HepG2 (cell line): ENCODE measurements around the gene FAM169A. TPM values are rescaled to one million over a fixed set of nuclear protein-coding genes. Genes with fewer than 3 reads are reported as not detected.
A peak's percentile ranks its signal among the peaks of the same experiment; 100 is the strongest.

Experiments
- AGO1 ChIP-seq: fragments of 200-400 bp; formaldehyde crosslinking; IDR thresholded peaks from 2 replicates; pipeline ENCODE4 v1.6.1; 2017; ENCODE audit warnings: mild to moderate bottlenecking, low read depth, low read length, moderate library complexity; ENCODE audit not compliant: poor library complexity, severe bottlenecking
- DNMT1 ChIP-seq: sonication (generic); formaldehyde crosslinking; IDR thresholded peaks from 2 replicates; pipeline ENCODE4 v1.5.1; 2020; ENCODE audit warnings: mild to moderate bottlenecking, missing genetic modification reagents
- EZH2 ChIP-seq: conservative IDR thresholded peaks from 2 replicates; pipeline ENCODE4 v1.6.1; 2012; ENCODE audit warnings: mild to moderate bottlenecking, low read depth, low read length, moderate library complexity
- FOXK1 ChIP-seq: sonication (generic); formaldehyde crosslinking; IDR thresholded peaks from 2 replicates; pipeline ENCODE4 v1.4.0; 2020; ENCODE audit warnings: low read depth, missing genetic modification reagents, borderline replicate concordance
- GTF3A ChIP-seq: sonication (generic); formaldehyde crosslinking; conservative IDR thresholded peaks from 2 replicates; pipeline ENCODE4 v1.4.0; 2020; ENCODE audit warnings: mild to moderate bottlenecking, missing genetic modification reagents
- HMG20B ChIP-seq: conservative IDR thresholded peaks from 2 replicates; pipeline ENCODE4 v1.6.1; 2016; ENCODE audit warnings: missing genetic modification reagents, missing compliant biosample characterization
- IRF2 ChIP-seq: IDR thresholded peaks from 2 replicates; pipeline ENCODE4 v1.6.1; 2018; ENCODE audit warnings: missing genetic modification reagents, missing compliant biosample characterization
- MED13 ChIP-seq: sonication (generic); formaldehyde crosslinking; IDR thresholded peaks from 2 replicates; pipeline ENCODE4 v1.5.0; 2020; ENCODE audit warnings: missing genetic modification reagents
- NCOA2 ChIP-seq: sonication (generic); formaldehyde crosslinking; IDR thresholded peaks from 2 replicates; pipeline ENCODE4 v1.8.0; 2022; ENCODE audit warnings: inconsistent platforms
- POGZ ChIP-seq: sonication (generic); formaldehyde crosslinking; IDR thresholded peaks from 2 replicates; pipeline ENCODE4 v1.4.0; 2020; ENCODE audit warnings: mild to moderate bottlenecking, missing genetic modification reagents
- REPIN1 ChIP-seq: sonication (generic); formaldehyde crosslinking; IDR thresholded peaks from 2 replicates; pipeline ENCODE4 v1.8.0; 2022; ENCODE audit warnings: missing genetic modification reagents, low read depth, mild to moderate bottlenecking, borderline replicate concordance
- SP140L ChIP-seq: sonication (generic); formaldehyde crosslinking; IDR thresholded peaks from 2 replicates; pipeline ENCODE4 v1.4.0; 2020; ENCODE audit warnings: missing genetic modification reagents, borderline replicate concordance
- TFE3 ChIP-seq: IDR thresholded peaks from 2 replicates; pipeline ENCODE4 v1.6.1; 2016
- TOE1 ChIP-seq: sonication (generic); formaldehyde crosslinking; IDR thresholded peaks from 2 replicates; pipeline ENCODE4 v1.4.0; 2020; ENCODE audit warnings: mild to moderate bottlenecking, missing genetic modification reagents
- TP53 ChIP-seq: sonication (generic); formaldehyde crosslinking; conservative IDR thresholded peaks from 2 replicates; pipeline ENCODE4 v1.4.0; 2020; ENCODE audit warnings: missing genetic modification reagents
- ZFP91 ChIP-seq: sonication (generic); formaldehyde crosslinking; IDR thresholded peaks from 2 replicates; pipeline ENCODE4 v1.9.0; 2022; ENCODE audit warnings: missing genetic modification reagents, mild to moderate bottlenecking, borderline replicate concordance
- ZNF614 ChIP-seq: IDR thresholded peaks from 2 replicates; pipeline ENCODE4 v1.6.1; 2018; ENCODE audit warnings: missing biosample characterization, missing genetic modification reagents, inconsistent platforms, borderline replicate concordance
- ZNF841 ChIP-seq: sonication (generic); formaldehyde crosslinking; IDR thresholded peaks from 2 replicates; pipeline ENCODE4 v1.8.1; 2023; ENCODE audit warnings: missing genetic modification reagents, borderline replicate concordance
- ZNF883 ChIP-seq: sonication (generic); formaldehyde crosslinking; IDR thresholded peaks from 2 replicates; pipeline ENCODE4 v1.5.1; 2020; ENCODE audit warnings: mild to moderate bottlenecking, missing genetic modification reagents; ENCODE audit errors: not compliant biosample characterization
- polyA plus RNA-seq, 8 experiments: library from polyadenylated mRNA; depleted of rRNA in 3 of 8; stranded (reverse) in 7 of 8; unstranded in 1 of 8; fragments of >200 nt; fragmentation: Illumina TruSeq in 4 of 8; extraction: Trizol in 4 of 8; gene quantifications; 2 replicates each; pipeline versions ENCODE4 v1.2.1 to v1.2.3, GENCODE V29; 2011 to 2016; ENCODE audit warnings: low read depth in 4 of 8, missing spikeins in 1 of 8, mixed read lengths in 1 of 8; ENCODE audit not compliant: insufficient read depth in 1 of 8
- total RNA-seq, 5 experiments: library from RNA; depleted of rRNA; stranded (reverse); fragments of >200 nt; fragmentation: Illumina TruSeq; extraction: Trizol; gene quantifications; 2 replicates each; pipeline ENCODE4 v1.2.3, GENCODE V29; 2016; ENCODE audit warnings: low read depth in 1 of 5
- TF ChIP-seq, protein P1 (sequence below): sonication (generic); formaldehyde crosslinking; IDR thresholded peaks from 2 replicates; pipeline ENCODE4 v1.5.1; 2020; ENCODE audit warnings: missing genetic modification reagents, mild to moderate bottlenecking, borderline replicate concordance
- TF ChIP-seq, protein P2 (sequence below): sonication (generic); formaldehyde crosslinking; IDR thresholded peaks from 2 replicates; pipeline ENCODE4 v1.4.0; 2020; ENCODE audit warnings: low read depth, missing genetic modification reagents

Gene FAM169A
- total and polyA plus RNA-seq, 2 of the 13 experiments (the other 11 are each of a cell fraction or from before 2014, with no cell fraction given), result 21.1 to 110 TPM

GRCh38 chr5:74866596-74867162 is 492 bp upstream of the FAM169A start (continued):
- TF ChIP-seq, protein P1, sequence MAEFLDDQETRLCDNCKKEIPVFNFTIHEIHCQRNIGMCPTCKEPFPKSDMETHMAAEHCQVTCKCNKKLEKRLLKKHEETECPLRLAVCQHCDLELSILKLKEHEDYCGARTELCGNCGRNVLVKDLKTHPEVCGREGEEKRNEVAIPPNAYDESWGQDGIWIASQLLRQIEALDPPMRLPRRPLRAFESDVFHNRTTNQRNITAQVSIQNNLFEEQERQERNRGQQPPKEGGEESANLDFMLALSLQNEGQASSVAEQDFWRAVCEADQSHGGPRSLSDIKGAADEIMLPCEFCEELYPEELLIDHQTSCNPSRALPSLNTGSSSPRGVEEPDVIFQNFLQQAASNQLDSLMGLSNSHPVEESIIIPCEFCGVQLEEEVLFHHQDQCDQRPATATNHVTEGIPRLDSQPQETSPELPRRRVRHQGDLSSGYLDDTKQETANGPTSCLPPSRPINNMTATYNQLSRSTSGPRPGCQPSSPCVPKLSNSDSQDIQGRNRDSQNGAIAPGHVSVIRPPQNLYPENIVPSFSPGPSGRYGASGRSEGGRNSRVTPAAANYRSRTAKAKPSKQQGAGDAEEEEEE (CRISPR knock-in tag), result no peak
- TF ChIP-seq ZNF614 (CRISPR knock-in tag) (peak; percentile 42; the same call in 1 of the 2 replicates), DNMT1 (no peak), REPIN1 (CRISPR knock-in tag) (peak; percentile 64; the same call in 1 of the 2 replicates), POGZ (CRISPR knock-in tag) (peak; percentile 33; the same call in 1 of the 2 replicates), MED13 (CRISPR knock-in tag) (peak; percentile 88), SP140L (CRISPR knock-in tag) (0 out of 2 replicates have a peak, but pooled peaks have one; percentile 21), EZH2 (no peak), NCOA2 (CRISPR knock-in tag) (peak; percentile 84), AGO1 (peak; percentile 41), TP53 (CRISPR knock-in tag) (0 out of 2 replicates have a peak, but pooled peaks have one; percentile 44), ZFP91 (peak; percentile 70; the same call in 1 of the 2 replicates), IRF2 (peak; percentile 52; the same call in 1 of the 2 replicates), TFE3 (CRISPR knock-in tag) (0 out of 2 replicates have a peak, but pooled peaks have one; percentile 24), HMG20B (peak; percentile 54), FOXK1 (CRISPR knock-in tag) (peak; percentile 54; the same call in 1 of the 2 replicates), TOE1 (CRISPR knock-in tag) (0 out of 2 replicates have a peak, but pooled peaks have one; percentile 46), ZNF841 (CRISPR knock-in tag) (no peak), ZNF883 (CRISPR knock-in tag) (no peak), GTF3A (CRISPR knock-in tag) (no peak)
- TF ChIP-seq, protein P2, sequence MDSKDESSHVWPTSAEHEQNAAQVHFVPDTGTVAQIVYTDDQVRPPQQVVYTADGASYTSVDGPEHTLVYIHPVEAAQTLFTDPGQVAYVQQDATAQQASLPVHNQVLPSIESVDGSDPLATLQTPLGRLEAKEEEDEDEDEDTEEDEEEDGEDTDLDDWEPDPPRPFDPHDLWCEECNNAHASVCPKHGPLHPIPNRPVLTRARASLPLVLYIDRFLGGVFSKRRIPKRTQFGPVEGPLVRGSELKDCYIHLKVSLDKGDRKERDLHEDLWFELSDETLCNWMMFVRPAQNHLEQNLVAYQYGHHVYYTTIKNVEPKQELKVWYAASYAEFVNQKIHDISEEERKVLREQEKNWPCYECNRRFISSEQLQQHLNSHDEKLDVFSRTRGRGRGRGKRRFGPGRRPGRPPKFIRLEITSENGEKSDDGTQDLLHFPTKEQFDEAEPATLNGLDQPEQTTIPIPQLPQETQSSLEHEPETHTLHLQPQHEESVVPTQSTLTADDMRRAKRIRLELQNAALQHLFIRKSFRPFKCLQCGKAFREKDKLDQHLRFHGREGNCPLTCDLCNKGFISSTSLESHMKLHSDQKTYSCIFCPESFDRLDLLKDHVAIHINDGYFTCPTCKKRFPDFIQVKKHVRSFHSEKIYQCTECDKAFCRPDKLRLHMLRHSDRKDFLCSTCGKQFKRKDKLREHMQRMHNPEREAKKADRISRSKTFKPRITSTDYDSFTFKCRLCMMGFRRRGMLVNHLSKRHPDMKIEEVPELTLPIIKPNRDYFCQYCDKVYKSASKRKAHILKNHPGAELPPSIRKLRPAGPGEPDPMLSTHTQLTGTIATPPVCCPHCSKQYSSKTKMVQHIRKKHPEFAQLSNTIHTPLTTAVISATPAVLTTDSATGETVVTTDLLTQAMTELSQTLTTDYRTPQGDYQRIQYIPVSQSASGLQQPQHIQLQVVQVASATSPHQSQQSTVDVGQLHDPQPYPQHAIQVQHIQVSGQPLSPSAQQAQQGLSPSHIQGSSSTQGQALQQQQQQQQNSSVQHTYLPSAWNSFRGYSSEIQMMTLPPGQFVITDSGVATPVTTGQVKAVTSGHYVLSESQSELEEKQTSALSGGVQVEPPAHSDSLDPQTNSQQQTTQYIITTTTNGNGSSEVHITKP (CRISPR knock-in tag), result peak; percentile 95
